Right forelimb (tissue), 1 donor: ENCODE data around the gene OR8K5.
"Not testable (repeated sequence)": the region's sequence is repeated elsewhere in the genome, so short reads cannot be mapped to it uniquely, and the experiment has no call there.

Experiments
- DNase-seq: peaks from one replicate; pipeline ENCODE4 v3.0.0-alpha.2; 2018

Gene OR8K5, protein sequence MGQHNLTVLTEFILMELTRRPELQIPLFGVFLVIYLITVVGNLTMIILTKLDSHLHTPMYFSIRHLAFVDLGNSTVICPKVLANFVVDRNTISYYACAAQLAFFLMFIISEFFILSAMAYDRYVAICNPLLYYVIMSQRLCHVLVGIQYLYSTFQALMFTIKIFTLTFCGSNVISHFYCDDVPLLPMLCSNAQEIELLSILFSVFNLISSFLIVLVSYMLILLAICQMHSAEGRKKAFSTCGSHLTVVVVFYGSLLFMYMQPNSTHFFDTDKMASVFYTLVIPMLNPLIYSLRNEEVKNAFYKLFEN

DNA sequence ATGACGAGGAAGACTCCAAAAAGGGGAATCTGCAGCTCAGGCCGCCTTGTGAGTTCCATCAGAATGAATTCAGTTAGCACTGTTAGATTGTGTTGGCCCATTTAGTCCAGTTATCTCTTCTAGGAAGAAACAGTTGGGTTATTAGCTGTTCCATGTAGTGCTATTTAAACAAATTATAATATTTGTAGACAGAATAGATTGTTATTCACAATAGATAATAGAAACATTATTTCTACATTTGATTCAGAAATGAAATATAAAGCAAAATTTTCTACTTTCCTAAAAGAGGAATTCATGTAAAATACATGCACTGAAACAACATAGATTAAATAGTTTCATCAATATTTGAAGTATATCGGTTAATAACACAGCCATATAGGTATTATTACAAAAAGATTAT is at the start of gene OR8K5:
Gene OR8K5 (minus strand): TSS at position 101 of the 400 bp plus-strand sequence. CDS start 0 bp downstream, at position 101.
- no peak for DNase-seq

DNA sequence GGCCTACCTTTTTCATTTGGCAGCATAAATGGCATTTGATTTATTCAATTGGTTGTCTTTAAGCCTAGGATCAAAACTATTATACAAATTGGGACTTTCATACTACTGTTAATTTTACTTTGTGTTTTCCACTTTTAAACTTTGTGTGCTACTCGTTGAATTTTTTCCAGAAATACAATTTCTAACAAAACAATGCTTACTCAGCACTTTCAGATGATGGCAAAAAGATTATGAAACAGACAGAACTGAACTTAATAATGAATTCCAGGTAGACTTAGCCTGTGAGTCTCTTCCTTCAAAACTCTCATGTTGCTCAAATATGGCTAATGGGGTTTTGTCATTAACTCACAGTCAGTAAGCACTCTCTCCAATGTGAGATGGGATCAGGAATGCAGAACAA is 47.7 kb upstream of the OR8K5 start:
- no peak for DNase-seq

DNA sequence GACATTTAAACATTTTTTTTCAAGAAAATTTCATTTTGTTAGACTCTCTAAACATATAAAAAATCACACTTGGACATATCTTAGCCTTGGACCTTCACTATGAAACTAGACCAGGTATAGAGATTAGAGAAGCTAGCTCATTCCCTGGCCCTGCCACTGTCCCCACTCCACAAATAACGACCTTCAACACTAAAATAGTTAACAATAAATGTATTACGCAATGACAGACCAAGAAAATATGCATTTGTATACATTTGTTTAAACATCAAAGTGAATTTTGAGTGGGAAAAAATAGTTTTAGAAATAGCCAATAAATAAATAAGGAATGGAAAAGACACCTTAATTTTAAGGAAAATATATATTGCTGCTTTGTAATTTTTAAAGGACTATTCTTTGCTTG is 37.2 kb upstream of the OR8K5 start:
- no peak for DNase-seq

DNA sequence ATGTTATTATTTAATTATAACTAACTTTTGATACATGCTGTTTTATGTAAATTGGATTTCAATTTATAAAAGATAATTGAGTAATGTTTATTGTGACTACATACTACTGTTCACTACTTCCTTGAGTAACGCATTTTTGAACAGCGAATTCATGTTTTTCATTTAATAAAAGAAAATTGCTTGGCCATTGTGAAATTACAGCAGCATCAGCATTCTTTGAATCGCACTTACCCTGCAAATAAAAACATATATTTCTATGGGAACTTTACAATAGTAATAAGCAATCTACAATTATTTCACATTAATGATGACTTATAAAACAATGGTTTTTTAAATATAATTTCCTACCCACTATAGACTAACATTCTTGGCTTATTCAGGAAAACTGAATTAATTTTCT is 36.6 kb upstream of the OR8K5 start:
- no peak for DNase-seq

DNA sequence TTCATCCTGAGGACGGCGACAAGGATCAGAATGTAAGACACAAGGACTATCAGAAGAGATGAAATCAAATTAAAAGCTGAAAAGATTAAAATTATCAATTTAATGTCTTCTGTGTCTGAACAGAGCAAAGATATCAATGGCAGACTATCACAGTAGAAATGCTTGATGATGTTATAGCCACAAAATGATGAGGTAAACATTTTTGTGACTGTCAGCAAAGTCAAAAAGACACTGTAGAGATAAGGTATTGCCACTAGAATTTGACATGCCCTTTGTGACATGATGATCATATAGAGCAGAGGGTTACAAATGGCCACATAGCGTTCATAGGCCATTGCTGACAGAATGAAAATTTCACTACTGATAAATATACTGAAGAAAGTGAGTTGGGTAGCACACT is 28.5 kb upstream of the OR8K5 start:
- no peak for DNase-seq

DNA sequence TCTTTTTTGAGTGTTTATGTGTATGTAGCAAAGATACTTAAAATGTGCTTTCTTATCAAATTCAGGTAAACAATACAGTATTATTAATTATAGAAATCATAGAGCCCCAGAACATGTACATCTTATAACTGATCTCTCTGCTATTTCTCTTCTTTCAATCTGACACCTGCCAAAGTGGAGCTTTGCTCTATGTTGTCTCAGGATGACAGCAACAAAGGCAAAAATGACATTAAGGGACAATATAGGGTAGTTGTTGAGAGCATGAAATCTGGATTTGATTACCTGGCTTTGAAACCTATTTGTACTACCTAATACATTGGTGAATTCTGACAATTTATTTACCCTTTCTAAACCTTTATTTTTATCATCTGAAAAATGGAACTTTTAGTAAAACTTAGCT is 23.3 kb upstream of the OR8K5 start:
- DNase-seq, result no peak

DNA sequence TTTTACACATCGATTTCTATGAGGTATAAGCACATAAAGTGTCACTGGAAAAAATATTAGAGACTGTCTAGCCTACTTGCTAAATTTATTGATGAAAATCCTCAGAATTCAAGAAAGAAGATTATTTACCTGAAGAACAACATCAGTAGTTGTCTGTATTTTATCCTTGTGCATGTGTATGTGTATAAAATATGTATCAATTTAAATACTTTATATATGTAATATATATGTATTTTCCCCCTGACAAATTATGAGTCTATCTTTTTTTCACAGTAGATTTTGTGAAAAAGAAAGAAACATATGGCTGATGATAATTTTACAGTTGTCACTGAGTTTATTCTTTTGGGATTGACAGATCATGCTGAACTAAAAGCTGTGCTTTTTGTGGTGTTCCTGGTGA is 16.2 kb upstream of the OR8K5 start, which contains the start of gene OR5J2:
Gene OR5J2 (plus strand): TSS at position 301 of the 400 bp plus-strand sequence. CDS start 0 bp downstream, at position 301.
- no peak for DNase-seq

DNA sequence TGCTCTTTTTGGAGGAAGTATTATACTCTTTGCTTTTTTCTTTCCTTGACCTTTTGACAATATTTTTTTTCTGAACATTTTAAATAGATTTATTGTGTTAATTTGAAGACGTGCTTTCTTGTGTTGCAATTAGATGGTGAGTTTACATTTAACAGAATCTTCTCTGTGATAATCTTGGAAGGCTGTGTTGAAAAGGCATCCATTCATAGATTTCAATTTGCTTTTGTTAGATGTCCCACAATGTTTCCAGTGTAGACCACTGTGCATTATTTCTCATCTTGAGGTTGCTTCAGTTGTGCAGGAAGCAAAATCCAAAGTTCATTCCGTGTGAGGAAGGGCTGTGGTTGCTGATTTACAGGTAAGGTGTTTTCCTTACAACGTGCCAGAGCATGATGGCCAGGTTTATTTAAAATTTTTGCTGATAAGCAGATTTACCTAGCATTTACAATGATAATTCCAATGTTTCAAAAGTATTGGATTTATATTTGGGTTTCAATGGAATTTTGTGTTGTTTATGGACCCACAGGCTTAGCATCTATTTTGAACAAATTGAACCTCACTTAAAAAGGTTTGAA is 12.2 kb upstream of the OR8K5 start:
- no peak for DNase-seq

DNA sequence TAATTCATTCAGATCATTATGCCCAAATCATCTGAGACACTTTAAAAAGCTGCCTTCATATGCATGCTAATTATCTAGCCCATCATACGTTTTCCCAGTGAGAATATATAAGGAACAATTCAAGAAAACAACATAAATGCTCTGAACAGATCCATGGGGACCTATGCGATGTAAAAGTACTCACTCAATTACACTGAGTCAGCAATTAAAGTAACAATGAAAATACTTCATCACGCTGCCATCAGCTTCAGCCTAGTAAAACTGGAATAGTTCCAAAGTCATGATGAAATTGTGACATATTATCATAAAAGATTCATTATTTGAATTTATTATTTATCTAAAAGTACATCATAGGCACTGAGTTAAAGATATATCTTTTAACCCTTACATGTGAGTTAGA is 3.7 kb upstream of the OR8K5 start:
- no peak for DNase-seq

DNA sequence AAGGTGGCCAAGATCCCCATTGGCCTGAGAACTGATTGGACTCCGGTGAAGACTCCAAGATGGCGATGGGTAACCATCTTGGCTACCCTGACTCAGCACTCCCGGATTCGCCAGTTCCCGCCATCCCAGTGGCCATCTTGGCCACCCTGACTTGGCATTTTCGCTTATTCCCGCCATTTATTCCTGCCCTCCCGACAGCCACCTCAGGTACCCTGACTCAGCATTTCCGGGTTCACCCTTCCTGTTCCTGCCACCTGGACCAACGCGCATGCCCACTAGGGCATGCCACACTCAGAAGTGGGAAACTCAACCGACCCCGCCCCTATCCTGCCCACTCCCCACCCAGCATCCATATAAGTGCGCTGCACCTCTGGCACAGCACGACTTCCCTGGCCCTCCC is 7.8 kb downstream of the OR8K5 start:
- no peak for DNase-seq

DNA sequence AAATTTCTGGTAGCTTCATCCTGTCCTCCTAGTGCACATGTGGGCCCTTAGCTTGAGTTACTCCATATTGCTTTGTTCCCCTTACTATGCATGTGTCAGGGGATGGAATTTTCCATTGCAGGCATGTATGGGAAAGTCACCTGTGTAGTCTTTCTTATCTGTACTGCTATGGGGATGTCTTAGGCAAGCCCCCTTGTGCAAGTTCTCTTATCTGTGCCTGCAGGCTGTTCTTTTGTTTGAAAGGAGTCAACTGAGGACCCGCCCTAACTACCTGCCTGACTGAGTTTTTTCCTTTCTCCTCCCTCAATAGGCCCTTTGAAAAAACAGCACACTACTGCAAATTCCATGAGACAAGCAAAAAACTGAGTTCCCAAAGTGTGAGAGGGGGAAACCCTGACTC is 8.7 kb downstream of the OR8K5 start:
- DNase-seq, result no peak

DNA sequence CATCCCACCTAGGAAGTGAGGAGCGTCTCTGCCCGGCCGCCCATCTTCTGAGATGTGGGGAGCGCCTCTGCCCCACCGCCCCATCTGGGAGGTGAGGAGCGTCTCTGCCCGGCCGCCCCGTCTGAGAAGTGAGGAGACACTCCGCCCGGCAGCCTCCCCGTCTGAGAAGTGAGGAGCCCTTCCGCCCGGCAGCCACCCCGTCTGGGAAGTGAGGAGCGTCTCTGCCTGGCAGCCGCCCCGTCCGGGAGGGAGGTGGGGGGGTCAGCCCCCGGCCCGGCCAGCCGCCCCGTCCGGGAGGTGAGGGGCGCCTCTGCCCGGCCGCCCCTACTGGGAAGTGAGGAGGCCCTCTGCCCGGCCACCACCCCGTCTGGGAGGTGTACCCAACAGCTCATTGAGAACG is 16.4 kb downstream of the OR8K5 start:
- not testable (repeated sequence) for DNase-seq

DNA sequence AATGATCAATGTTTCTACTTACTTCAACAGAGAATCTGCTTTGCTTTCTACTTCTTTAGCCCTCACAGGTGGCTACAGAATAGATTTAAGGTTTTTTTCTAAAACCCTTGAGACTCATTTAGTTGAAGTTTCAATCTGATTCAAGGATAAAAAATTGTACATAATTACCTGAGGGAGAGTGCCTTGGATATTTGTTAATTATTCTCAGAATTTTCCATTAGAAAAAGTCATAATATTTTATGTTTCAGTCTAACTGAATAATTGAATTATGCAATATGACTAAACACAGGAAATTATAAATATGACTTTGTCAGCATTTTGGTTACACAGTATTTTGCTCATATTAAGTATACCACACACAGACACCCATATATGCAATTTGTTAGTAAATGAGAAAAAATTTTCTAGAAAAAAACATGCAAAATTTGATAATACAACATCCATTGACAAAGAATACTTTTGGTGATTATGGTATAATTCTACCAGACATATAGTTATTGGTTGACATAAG is 19.9 kb downstream of the OR8K5 start, which contains the start of gene OR8J3:
Gene OR8J3 (minus strand): TSS at position 51 of the 511 bp plus-strand sequence. CDS start 2,483 bp downstream, outside the sequence.
- DNase-seq, result no peak

DNA sequence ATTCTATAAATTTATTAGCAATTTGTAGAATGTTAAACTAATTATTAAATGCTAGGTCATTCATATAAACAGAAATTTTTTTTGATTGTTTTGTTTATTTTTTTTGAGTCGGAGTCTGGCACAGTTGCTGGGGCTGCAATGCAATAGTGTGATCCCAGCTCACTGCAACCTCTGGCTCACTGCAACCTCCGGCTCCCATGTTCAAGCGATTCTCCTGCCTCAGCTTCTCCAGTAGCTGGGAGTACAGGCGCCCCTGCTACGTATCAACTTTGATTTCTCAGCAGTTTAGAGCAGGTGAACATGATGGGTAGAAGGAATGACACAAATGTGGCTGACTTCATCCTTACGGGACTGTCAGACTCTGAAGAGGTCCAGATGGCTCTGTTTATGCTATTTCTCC is 38.0 kb downstream of the OR8K5 start, which contains the start of gene OR8H3:
Gene OR8H3 (plus strand): TSS at position 301 of the 400 bp plus-strand sequence. CDS start 0 bp downstream, at position 301.
- no peak for DNase-seq
